ENCODE measurements around the gene TCTN1. TPM values are rescaled to one million over a fixed set of nuclear protein-coding genes. Genes with fewer than 3 reads are reported as not detected.

The TCTN1 gene
- total RNA-seq, 1 experiment from 2014 or later: 27.0 TPM

GRCh38 chr12:110690127-110690430 lies 76.2 kb downstream of the TCTN1 start:
- ChIA-PET POLR2A (no interaction called here), CTCF (no interaction called here), RAD21 (ENCODE audit: low non-redundant PET in 1 of 2, low total read pairs in 2 of 2, uncharacterized antibody in 2 of 2, unreplicated experiment in 2 of 2) (no interaction called here)
- Histone ChIP-seq H3K9ac (ENCODE audit: low read length) (no peak overlapping the region), H3K27ac (ENCODE audit: low read depth, low read length) (no peak overlapping the region), H3K79me2 (ENCODE audit: insufficient read depth, low read length) (no peaks in the 10 kb centered on the region), H3K4me2 (ENCODE audit: low read length) (no peak overlapping the region), H4K20me1 (ENCODE audit: insufficient read depth) (no peaks in the 10 kb centered on the region), H3K36me3 (ENCODE audit: control insufficient read depth in 1 of 2, insufficient read depth in 2 of 2, low read length in 2 of 2) (no peaks in the 10 kb centered on the region), H3K4me3 (replicated peaks in 1 of 2; ENCODE audit: low read depth in 1 of 2, low read length in 2 of 2) (no peak overlapping the region), H3K27me3 (ENCODE audit: insufficient read depth, low read length) (0 out of 2 replicates have a peak, but pooled peaks cover 5% of the 10 kb centered on the region), H2AFZ (ENCODE audit: low read depth, low read length, poor library complexity, severe bottlenecking) (no peak overlapping the region), H3K9me2 (ENCODE audit: insufficient read depth) (no peaks in the 10 kb centered on the region), H3K4me1 (ENCODE audit: control insufficient read depth in 1 of 2, insufficient read depth in 2 of 2, low read length in 2 of 2) (no peaks in the 10 kb centered on the region), H3K9me3 (ENCODE audit: control insufficient read depth in 1 of 2, insufficient read depth in 1 of 2, low read depth in 1 of 2, low read length in 2 of 2) (no peaks in the 10 kb centered on the region)
- no TSS peak for BruUV-seq (replicated peaks)
- ATAC-seq (no peak), DNase-seq (ENCODE audit: low read depth, low spot score) (no peak)
- TF ChIP-seq EZH2 (IDR thresholded peaks at IDR 0.05): no peak
- no peak for TF ChIP-seq MAX (IDR thresholded peaks at IDR 0.05)
- TF ChIP-seq ZFX (IDR thresholded peaks at IDR 0.05): no peak
- intact Hi-C loops (cut with micrococcal nuclease): loop anchor here (10.0 kb wide), 1 partner anchor 75 kb away; the partner anchor contains the start of gene TCTN1

- H3K27ac ChIP-seq (ENCODE audit: low read depth, low read length): no peak overlapping the region
- intact Hi-C loops (cut with micrococcal nuclease): loop anchor here (10.0 kb wide), 1 partner anchor 79 kb away; the partner anchor contains the start of gene TCTN1
- ChIA-PET POLR2A (no interaction called here), CTCF (interaction anchor here (2.0 kb wide), 1 partner anchor 11 kb away, joined by 11 read pairs; no protein-coding TSS in a partner anchor), RAD21 (ENCODE audit: low non-redundant PET in 1 of 2, low total read pairs in 2 of 2, uncharacterized antibody in 2 of 2, unreplicated experiment in 2 of 2) (no interaction called here)
- H3K4me1 ChIP-seq (ENCODE audit: control insufficient read depth in 1 of 2, insufficient read depth in 2 of 2, low read length in 2 of 2): peaks cover 6 to 11% of the 10 kb centered on the region in 2 experiments
- ATAC-seq (no peak), DNase-seq (ENCODE audit: low read depth, low spot score) (no peak)
- no peaks in the 10 kb centered on the region for H3K27me3 ChIP-seq (ENCODE audit: insufficient read depth, low read length)
- TF ChIP-seq ELF1 (IDR thresholded peaks at IDR 0.05; ENCODE audit: borderline replicate concordance, low read depth) (no peak), ATF3 (IDR thresholded peaks at IDR 0.05) (no peak), ZFX (IDR thresholded peaks at IDR 0.05) (no peak), CBX3 (IDR thresholded peaks at IDR 0.05; ENCODE audit: low read depth) (no peak), POLR2A (IDR thresholded peaks at IDR 0.05; ENCODE audit: borderline replicate concordance, extremely low read depth, insufficient read depth, insufficient read length) (no peak), FOSL1 (IDR thresholded peaks at IDR 0.05; ENCODE audit: low read depth) (no peak), SIN3A (IDR thresholded peaks at IDR 0.05; ENCODE audit: low read depth) (no peak), JUND (IDR thresholded peaks at IDR 0.05) (no peak), EZH2 (IDR thresholded peaks at IDR 0.05) (no peak), ZBTB33 (IDR thresholded peaks at IDR 0.05; ENCODE audit: extremely low read depth, insufficient replicate concordance, low read length) (no peak), MAX (IDR thresholded peaks at IDR 0.05) (no peak), RAD21 (IDR thresholded peaks at IDR 0.05; ENCODE audit: low read depth) (no peak), YY1 (IDR thresholded peaks at IDR 0.05; ENCODE audit: extremely low read depth, insufficient replicate concordance, low read depth, low read length) (no peak), SP1 (IDR thresholded peaks at IDR 0.05; ENCODE audit: low read depth) (no peak), CEBPB (IDR thresholded peaks at IDR 0.05; ENCODE audit: low read depth) (no peak)
- H3K4me2 ChIP-seq (ENCODE audit: low read length): no peak overlapping the region
- no peak overlapping the region for H2AFZ ChIP-seq (ENCODE audit: low read depth, low read length, poor library complexity, severe bottlenecking)
- H3K9me2 ChIP-seq (ENCODE audit: insufficient read depth): no peaks in the 10 kb centered on the region
- BruUV-seq (replicated peaks): no TSS peak
- H4K20me1 ChIP-seq (ENCODE audit: insufficient read depth): no peaks in the 10 kb centered on the region
- no peak overlapping the region for H3K4me3 ChIP-seq (replicated peaks in 1 of 2; ENCODE audit: low read depth in 1 of 2, low read length in 2 of 2)
- no peaks in the 10 kb centered on the region for H3K79me2 ChIP-seq (ENCODE audit: insufficient read depth, low read length)
- H3K9me3 ChIP-seq (ENCODE audit: control insufficient read depth in 1 of 2, insufficient read depth in 1 of 2, low read depth in 1 of 2, low read length in 2 of 2): no peaks in the 10 kb centered on the region
- H3K9ac ChIP-seq (ENCODE audit: low read length): no peak overlapping the region
- H3K36me3 ChIP-seq (ENCODE audit: control insufficient read depth in 1 of 2, insufficient read depth in 2 of 2, low read length in 2 of 2): no peaks in the 10 kb centered on the region
These were observed 79.8 kb downstream of the TCTN1 start for GRCh38 chr12:110693731-110694130.

Data from HCT116 (cell line).